OCI-LY3 (cell line): ENCODE measurements around the gene TF.

Experiments
- H2AFZ ChIP-seq: fragments of 200-600, 300-600 bp; shearing (Covaris generic); 2 replicates; pipeline ENCODE4 v1.6.0; 2014; ENCODE audit warnings: antibody characterized with exemption, low read depth, low read length
- H3K27ac ChIP-seq: fragments of 200-600, 300-600 bp; sonication (generic); 2 replicates; pipeline ENCODE4 v1.5.1; 2014; ENCODE audit warnings: mild to moderate bottlenecking, low read length, moderate library complexity, mixed read lengths
- H3K27me3 ChIP-seq: fragments of 200-600, 300-600 bp; sonication (generic); 2 replicates; pipeline ENCODE4 v1.6.1; 2014; ENCODE audit warnings: low read depth, low read length, mixed read lengths
- H3K36me3 ChIP-seq: fragments of 200-600, 300-600 bp; sonication (generic); replicated peaks from 2 replicates; pipeline ENCODE3; 2014; ENCODE audit warnings: low read depth, low read length, mixed read lengths
- H3K4me1 ChIP-seq: fragments of 300-600, 200-600 bp; sonication (generic); 2 replicates; pipeline ENCODE4 v1.6.1; 2014; ENCODE audit warnings: low read length, mixed read lengths
- H3K4me2 ChIP-seq: fragments of 200-600, 300-600 bp; sonication (generic); 2 replicates; pipeline ENCODE4 v1.6.1; 2014; ENCODE audit warnings: low read length, mixed read lengths
- H3K4me3 ChIP-seq: fragments of 300-600, 200-600 bp; sonication (generic); 2 replicates; pipeline ENCODE4 v1.5.1; 2014; ENCODE audit warnings: antibody characterized with exemption, mild to moderate bottlenecking, low read length, moderate library complexity
- H3K79me2 ChIP-seq: fragments of 300-600, 200-600 bp; shearing (Covaris generic); 2 replicates; pipeline ENCODE4 v1.6.1; 2014; ENCODE audit warnings: mild to moderate bottlenecking, low read length, mixed read lengths
- H3K9ac ChIP-seq: fragments of 300-600, 200-600 bp; shearing (Covaris generic); 2 replicates; pipeline ENCODE4 v1.6.0; 2014; ENCODE audit warnings: mild to moderate bottlenecking, low read length, moderate library complexity
- H3K9me3 ChIP-seq: fragments of 200-600, 300-600 bp; shearing (Covaris generic); 2 replicates; pipeline ENCODE4 v1.6.1; 2014; ENCODE audit warnings: low read length, mixed read lengths; ENCODE audit not compliant: insufficient read depth
- H4K20me1 ChIP-seq: fragments of 200-600, 300-600 bp; sonication (generic); 2 replicates; pipeline ENCODE4 v1.6.1; 2016; ENCODE audit warnings: low read length, mixed read lengths; ENCODE audit not compliant: insufficient read depth
- CTCF ChIP-seq: fragments of 200-600, 300-600 bp; sonication (generic); IDR thresholded peaks from 2 replicates; pipeline ENCODE4 v1.5.1; 2014; ENCODE audit warnings: antibody characterized with exemption, low read length, low read depth
- EZH2phosphoT487 ChIP-seq: fragments of 200-600 bp; shearing (Covaris generic); IDR thresholded peaks from 2 replicates; pipeline ENCODE4 v1.6.1; 2018; ENCODE audit warnings: antibody characterized with exemption, mixed run types, low read depth

The TF gene

GRCh38 chr3:133761605-133762484, 15.7 kb downstream of the TF start:
- no peak overlapping the region for H2AFZ ChIP-seq

GRCh38 chr3:133762539-133762938, 16.3 kb downstream of the TF start:
- no peaks in the 10 kb centered on the region for H3K36me3 ChIP-seq
- H3K4me3 ChIP-seq = no peak overlapping the region
- peaks cover 32% of the 10 kb centered on the region for H3K27me3 ChIP-seq
- no peak overlapping the region for H3K9ac ChIP-seq
- H3K4me2 ChIP-seq = no peak overlapping the region
- no peaks in the 10 kb centered on the region for H3K4me1 ChIP-seq
- TF ChIP-seq EZH2phosphoT487 = no peak
- no peak for TF ChIP-seq CTCF
- no peak overlapping the region for H3K27ac ChIP-seq
- H3K79me2 ChIP-seq = no peaks in the 10 kb centered on the region
- H4K20me1 ChIP-seq = no peaks in the 10 kb centered on the region
- no peak overlapping the region for H2AFZ ChIP-seq
- no peaks in the 10 kb centered on the region for H3K9me3 ChIP-seq

More at GRCh38 chr3:133761605-133762484, 15.7 kb downstream of the TF start:
- H4K20me1 ChIP-seq = no peaks in the 10 kb centered on the region
- H3K27ac ChIP-seq = no peak overlapping the region
- no peak overlapping the region for H3K4me2 ChIP-seq
- H3K9ac ChIP-seq = no peak overlapping the region
- H3K9me3 ChIP-seq = no peaks in the 10 kb centered on the region
- H3K79me2 ChIP-seq = no peaks in the 10 kb centered on the region
- no peaks in the 10 kb centered on the region for H3K36me3 ChIP-seq
- H3K27me3 ChIP-seq = peaks cover 30% of the 10 kb centered on the region
- no peak for TF ChIP-seq CTCF
- TF ChIP-seq EZH2phosphoT487 = no peak
- H3K4me3 ChIP-seq = no peak overlapping the region
- no peaks in the 10 kb centered on the region for H3K4me1 ChIP-seq

GRCh38 chr3:133763797-133764683, 17.8 kb downstream of the TF start:
- Histone ChIP-seq H3K9ac (no peak overlapping the region), H3K27me3 (peaks cover 32% of the 10 kb centered on the region), H3K36me3 (no peaks in the 10 kb centered on the region), H3K4me3 (no peak overlapping the region), H3K79me2 (no peaks in the 10 kb centered on the region), H4K20me1 (no peaks in the 10 kb centered on the region), H2AFZ (no peak overlapping the region), H3K27ac (no peak overlapping the region), H3K9me3 (no peaks in the 10 kb centered on the region), H3K4me2 (no peak overlapping the region), H3K4me1 (no peaks in the 10 kb centered on the region)
- no peak for TF ChIP-seq EZH2phosphoT487
- TF ChIP-seq CTCF = no peak

- Histone ChIP-seq H3K79me2 (no peaks in the 10 kb centered on the region), H3K4me1 (no peaks in the 10 kb centered on the region), H3K36me3 (no peaks in the 10 kb centered on the region), H3K27ac (no peak overlapping the region), H3K4me2 (no peak overlapping the region), H3K9me3 (no peaks in the 10 kb centered on the region), H3K9ac (no peak overlapping the region), H3K27me3 (peaks cover 29% of the 10 kb centered on the region), H3K4me3 (no peak overlapping the region), H2AFZ (no peak overlapping the region), H4K20me1 (no peaks in the 10 kb centered on the region)
- TF ChIP-seq CTCF (no peak), EZH2phosphoT487 (no peak)
These were observed 19.1 kb downstream of the TF start for GRCh38 chr3:133765256-133765655.
